Endodermal cell (in vitro differentiated cells): ENCODE measurements around the gene PRR5L. TPM values are rescaled to one million over a fixed set of nuclear protein-coding genes. Genes with fewer than 3 reads are reported as not detected.

ENCODE experiments used
- DNase-seq: peaks from one replicate; pipeline ENCODE4 v3.0.0-alpha.2; 2017
- H3K27ac ChIP-seq: 2 replicates; pipeline ENCODE4 v1.5.1; 2013; ENCODE audit warnings: mild to moderate bottlenecking, low read depth, low read length, moderate library complexity
- H3K27me3 ChIP-seq: 2 replicates; pipeline ENCODE4 v1.6.1; 2013; ENCODE audit warnings: mild to moderate bottlenecking, low read length, moderate library complexity; ENCODE audit not compliant: insufficient read depth, control insufficient read depth, poor library complexity, severe bottlenecking
- H3K36me3 ChIP-seq: 2 replicates; pipeline ENCODE4 v1.7.0; 2013; ENCODE audit warnings: mild to moderate bottlenecking, low read length, moderate library complexity; ENCODE audit not compliant: control insufficient read depth, insufficient read depth
- H3K4me1 ChIP-seq: one replicate; pipeline ENCODE4 v1.7.0; 2013; ENCODE audit warnings: low read length; ENCODE audit not compliant: control insufficient read depth, insufficient read depth
- H3K4me3 ChIP-seq: 2 replicates; pipeline ENCODE4 v1.5.1; 2013; ENCODE audit warnings: mild to moderate bottlenecking, low read length, moderate library complexity
- H3K9ac ChIP-seq: 2 replicates; pipeline ENCODE4 v1.6.1; 2013; ENCODE audit warnings: mild to moderate bottlenecking, low read length, moderate library complexity; ENCODE audit not compliant: poor library complexity, severe bottlenecking; ENCODE audit errors: extremely low read depth
- H3K9me3 ChIP-seq: 2 replicates; pipeline ENCODE4 v1.6.1; 2013; ENCODE audit warnings: mild to moderate bottlenecking, low read length, moderate library complexity; ENCODE audit not compliant: control insufficient read depth
- H3K27ac Mint-ChIP-seq: 2 replicates; pipeline ENCODE4 v1.8.0; 2020; ENCODE audit warnings: mixed read lengths
- H3K27me3 Mint-ChIP-seq: 2 replicates; pipeline ENCODE4 v1.8.0; 2021; ENCODE audit warnings: mild to moderate bottlenecking, mixed read lengths; ENCODE audit not compliant: insufficient read depth
- H3K36me3 Mint-ChIP-seq: 2 replicates; pipeline ENCODE4 v1.8.0; 2020; ENCODE audit warnings: low read depth, mixed read lengths
- H3K4me1 Mint-ChIP-seq: 2 replicates; pipeline ENCODE4 v1.8.0; 2020; ENCODE audit warnings: mixed read lengths
- H3K4me3 Mint-ChIP-seq: 2 replicates; pipeline ENCODE4 v1.8.0; 2020; ENCODE audit warnings: mild to moderate bottlenecking, moderate library complexity, mixed read lengths
- H3K9me3 Mint-ChIP-seq: 2 replicates; pipeline ENCODE4 v1.8.0; 2020; ENCODE audit warnings: mild to moderate bottlenecking, mixed read lengths
- WGBS, 2 experiments: methylation state at CpG; one replicate each; pipeline versions ENCODE4 v1.1.5 to v1.1.7; 2013; ENCODE audit warnings: missing lambda C conversion rate in 2 of 2, mixed read lengths in 1 of 2; ENCODE audit not compliant: insufficient coverage in 1 of 2, insufficient read length in 1 of 2; 5-methylcytosine and 5-hydroxymethylcytosine counted together
- total RNA-seq, 2 donors: library from RNA; stranded (reverse); fragmentation: NEBNext Ultra II Directional in 1 of 2; extraction: Animal tissue kit (Norgen Biotek cat#: 25700) in 1 of 2; gene quantifications; 2 replicates in 1 of 2; 3 replicates in 1 of 2; pipeline ENCODE4 v1.2.1, GENCODE V29; 2021
- TF ChIP-seq, protein P1 (sequence below): fragments of 200-600 bp; sonication (generic); conservative IDR thresholded peaks from 2 replicates; pipeline ENCODE4 v1.5.0; 2021; ENCODE audit warnings: antibody characterized with exemption, mild to moderate bottlenecking

Gene PRR5L
- total RNA-seq, 2 donors from 2014 or later: 5.3 to 7.2 TPM

DNA sequence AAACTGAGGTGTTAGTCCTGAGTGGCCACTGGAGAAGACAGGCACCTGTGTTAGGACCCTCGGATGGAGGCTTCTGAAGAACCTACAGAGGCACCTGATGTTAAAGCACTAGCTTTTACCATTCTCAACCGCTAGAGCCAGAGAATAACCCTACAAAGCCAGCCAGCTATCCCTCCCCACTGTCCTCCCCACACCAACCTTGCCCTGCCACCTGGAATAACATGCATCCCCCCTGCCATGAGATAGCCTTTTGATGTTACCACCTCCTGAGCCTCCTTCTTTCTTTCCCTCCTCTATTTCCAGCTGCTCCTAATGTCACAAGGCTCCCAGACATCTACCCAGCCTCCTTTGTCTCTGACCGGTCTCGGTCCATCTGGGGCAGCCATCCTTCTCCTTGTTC, 35.0 kb upstream of the PRR5L start:
- Histone ChIP-seq H3K27ac (no peak overlapping the region), H3K4me3 (no peak overlapping the region), H3K36me3 (no peaks in the 10 kb centered on the region), H3K9ac (no peak overlapping the region), H3K9me3 (peaks cover 5% of the 10 kb centered on the region), H3K4me1 (peaks cover 5% of the 10 kb centered on the region), H3K27me3 (no peaks in the 10 kb centered on the region)
- peaks cover 24% of the 10 kb centered on the region for H3K4me1 Mint-ChIP-seq
- peaks cover 3% of the 10 kb centered on the region for H3K9me3 Mint-ChIP-seq
- H3K4me3 Mint-ChIP-seq: no peak overlapping the region
- H3K36me3 Mint-ChIP-seq: no peaks in the 10 kb centered on the region
- peaks cover 13% of the 10 kb centered on the region for H3K27me3 Mint-ChIP-seq
- TF ChIP-seq, protein P1, sequence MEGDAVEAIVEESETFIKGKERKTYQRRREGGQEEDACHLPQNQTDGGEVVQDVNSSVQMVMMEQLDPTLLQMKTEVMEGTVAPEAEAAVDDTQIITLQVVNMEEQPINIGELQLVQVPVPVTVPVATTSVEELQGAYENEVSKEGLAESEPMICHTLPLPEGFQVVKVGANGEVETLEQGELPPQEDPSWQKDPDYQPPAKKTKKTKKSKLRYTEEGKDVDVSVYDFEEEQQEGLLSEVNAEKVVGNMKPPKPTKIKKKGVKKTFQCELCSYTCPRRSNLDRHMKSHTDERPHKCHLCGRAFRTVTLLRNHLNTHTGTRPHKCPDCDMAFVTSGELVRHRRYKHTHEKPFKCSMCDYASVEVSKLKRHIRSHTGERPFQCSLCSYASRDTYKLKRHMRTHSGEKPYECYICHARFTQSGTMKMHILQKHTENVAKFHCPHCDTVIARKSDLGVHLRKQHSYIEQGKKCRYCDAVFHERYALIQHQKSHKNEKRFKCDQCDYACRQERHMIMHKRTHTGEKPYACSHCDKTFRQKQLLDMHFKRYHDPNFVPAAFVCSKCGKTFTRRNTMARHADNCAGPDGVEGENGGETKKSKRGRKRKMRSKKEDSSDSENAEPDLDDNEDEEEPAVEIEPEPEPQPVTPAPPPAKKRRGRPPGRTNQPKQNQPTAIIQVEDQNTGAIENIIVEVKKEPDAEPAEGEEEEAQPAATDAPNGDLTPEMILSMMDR: no peak
- H3K27ac Mint-ChIP-seq: no peak overlapping the region
- no peak for DNase-seq
- 75 to 88% methylated on average over 3 to 4 of the region's 4 CpGs for WGBS, 2 experiments

DNA sequence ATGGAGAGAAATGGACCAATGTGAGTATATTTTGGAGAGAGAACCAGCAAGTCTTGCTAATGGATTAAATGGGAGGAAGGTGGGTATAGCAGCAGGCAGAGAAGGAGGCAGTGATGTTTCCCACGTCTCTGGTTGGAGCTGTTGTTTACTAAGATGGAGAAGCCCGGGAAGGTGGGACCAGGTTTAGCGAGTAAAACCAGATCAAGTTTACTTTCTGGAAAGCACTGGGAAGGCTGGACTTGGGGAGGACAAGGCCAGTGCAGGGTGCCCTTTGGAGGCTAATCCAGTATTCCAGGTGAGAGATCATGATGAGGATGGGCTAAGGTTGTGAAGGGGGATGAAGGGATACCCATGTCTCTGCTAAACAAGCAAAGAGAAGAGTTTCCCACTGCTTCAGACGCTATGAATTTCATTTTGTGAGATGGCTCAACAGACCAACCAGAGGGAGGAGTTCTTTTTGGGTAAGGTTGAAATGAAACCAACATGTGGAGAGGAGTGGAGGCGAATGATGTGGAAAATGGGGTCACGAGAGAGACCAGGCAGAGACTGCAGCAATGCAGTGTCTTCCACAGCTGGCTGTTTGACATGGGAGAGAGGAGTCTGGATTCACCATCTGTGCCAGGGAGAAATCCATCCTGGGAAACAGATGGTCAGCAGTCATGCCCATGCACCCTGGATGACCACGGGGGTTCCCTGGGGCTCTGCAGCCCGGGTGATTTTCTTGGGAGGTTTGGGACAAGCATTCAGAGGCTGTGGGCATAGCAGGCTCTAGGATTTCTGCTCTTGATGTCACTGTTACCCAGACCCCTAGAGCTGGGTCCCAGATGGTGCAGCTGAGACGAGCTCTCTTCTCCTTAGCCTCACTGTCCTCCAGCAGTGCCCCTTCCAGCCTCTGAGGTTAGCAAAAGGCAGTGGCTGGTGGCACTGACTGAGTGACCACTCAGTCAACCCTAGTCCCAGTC, 31.8 kb upstream of the PRR5L start:
- no peak overlapping the region for H3K4me3 ChIP-seq
- Mint-ChIP-seq H3K4me3 (no peak overlapping the region), H3K4me1 (peaks cover 8% of the 10 kb centered on the region), H3K27me3 (peaks cover 23% of the 10 kb centered on the region), H3K9me3 (no peaks in the 10 kb centered on the region), H3K27ac (no peak overlapping the region), H3K36me3 (no peaks in the 10 kb centered on the region)
- H3K36me3 ChIP-seq: no peaks in the 10 kb centered on the region
- 77 to 83% methylated on average over 7 to 9 of the region's 9 CpGs for WGBS, 2 experiments
- TF ChIP-seq, protein P1: peak; percentile 23
- H3K9me3 ChIP-seq: no peaks in the 10 kb centered on the region
- H3K4me1 ChIP-seq: no peaks in the 10 kb centered on the region
- no peaks in the 10 kb centered on the region for H3K27me3 ChIP-seq
- H3K27ac ChIP-seq: no peak overlapping the region
- no peak for DNase-seq
- H3K9ac ChIP-seq: no peak overlapping the region

DNA sequence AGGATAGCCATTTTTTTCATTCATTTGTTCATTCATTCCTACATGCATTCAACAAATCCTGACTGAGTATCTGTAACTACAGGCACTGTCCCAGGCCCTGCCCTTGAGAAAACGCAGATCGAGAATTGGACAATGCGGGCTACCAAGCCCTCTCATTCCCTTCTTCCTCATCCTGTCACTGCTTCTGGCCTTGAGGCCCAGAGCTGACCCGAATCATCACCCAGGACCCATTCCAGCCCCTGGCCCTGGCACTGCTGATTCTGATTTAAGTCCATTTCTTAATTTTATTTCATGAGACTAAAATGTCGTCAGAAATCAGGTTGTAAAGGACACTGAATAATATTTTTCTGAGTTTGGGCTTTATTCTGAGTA, 31.1 kb upstream of the PRR5L start:
- Histone ChIP-seq H3K9ac (no peak overlapping the region), H3K27me3 (no peaks in the 10 kb centered on the region), H3K4me1 (no peaks in the 10 kb centered on the region), H3K36me3 (no peaks in the 10 kb centered on the region), H3K9me3 (no peaks in the 10 kb centered on the region), H3K27ac (no peak overlapping the region), H3K4me3 (no peak overlapping the region)
- peaks cover 22% of the 10 kb centered on the region for H3K27me3 Mint-ChIP-seq
- H3K4me3 Mint-ChIP-seq: no peak overlapping the region
- TF ChIP-seq, protein P1: no peak
- H3K4me1 Mint-ChIP-seq: peaks cover 8% of the 10 kb centered on the region
- no peak overlapping the region for H3K27ac Mint-ChIP-seq
- no peaks in the 10 kb centered on the region for H3K36me3 Mint-ChIP-seq
- H3K9me3 Mint-ChIP-seq: no peaks in the 10 kb centered on the region
- WGBS, 2 experiments: 89 to 100% methylated on average over 2 to 5 of the region's 5 CpGs
- no peak for DNase-seq
